Activated T-helper 1 cell treated with Interleukin-2 at 50 U/mL for 16 hours (primary cell): Measurements from ENCODE around the gene MMP21.
A peak's percentile ranks its signal among the peaks of the same experiment; 100 is the strongest.

Experiments used
- DNase-seq: peaks from one replicate; pipeline ENCODE4 v3.0.0-alpha.2; 2020; ENCODE audit warnings: low read depth

Gene MMP21, protein sequence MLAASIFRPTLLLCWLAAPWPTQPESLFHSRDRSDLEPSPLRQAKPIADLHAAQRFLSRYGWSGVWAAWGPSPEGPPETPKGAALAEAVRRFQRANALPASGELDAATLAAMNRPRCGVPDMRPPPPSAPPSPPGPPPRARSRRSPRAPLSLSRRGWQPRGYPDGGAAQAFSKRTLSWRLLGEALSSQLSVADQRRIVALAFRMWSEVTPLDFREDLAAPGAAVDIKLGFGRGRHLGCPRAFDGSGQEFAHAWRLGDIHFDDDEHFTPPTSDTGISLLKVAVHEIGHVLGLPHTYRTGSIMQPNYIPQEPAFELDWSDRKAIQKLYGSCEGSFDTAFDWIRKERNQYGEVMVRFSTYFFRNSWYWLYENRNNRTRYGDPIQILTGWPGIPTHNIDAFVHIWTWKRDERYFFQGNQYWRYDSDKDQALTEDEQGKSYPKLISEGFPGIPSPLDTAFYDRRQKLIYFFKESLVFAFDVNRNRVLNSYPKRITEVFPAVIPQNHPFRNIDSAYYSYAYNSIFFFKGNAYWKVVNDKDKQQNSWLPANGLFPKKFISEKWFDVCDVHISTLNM

DNA sequence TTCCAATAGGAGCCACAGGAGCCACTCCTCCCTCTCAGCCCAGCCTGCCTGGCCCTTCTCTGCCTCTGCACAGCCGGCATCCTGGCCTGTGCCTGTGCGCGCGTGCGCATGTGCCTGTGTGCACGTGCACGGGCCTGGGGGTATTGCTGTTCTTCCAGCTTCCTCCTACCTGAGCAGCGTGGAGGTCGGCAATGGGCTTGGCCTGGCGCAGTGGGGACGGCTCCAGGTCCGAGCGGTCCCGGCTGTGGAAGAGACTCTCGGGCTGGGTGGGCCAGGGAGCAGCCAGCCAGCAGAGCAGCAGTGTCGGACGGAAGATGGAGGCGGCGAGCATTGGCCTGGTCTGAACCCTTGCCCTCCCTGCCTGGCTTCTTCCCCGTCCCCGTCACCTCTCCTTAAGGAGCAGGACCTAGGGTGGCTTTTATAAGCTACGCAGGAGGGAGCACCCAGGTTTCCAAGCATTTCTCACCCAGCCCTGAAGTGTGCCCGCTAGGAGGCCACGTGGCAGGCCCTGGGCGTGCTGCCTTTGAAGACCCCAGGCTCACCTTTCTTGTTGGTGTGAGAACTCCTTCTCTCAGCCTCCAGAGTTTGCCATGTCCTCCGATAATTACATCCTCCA is at the start of gene MMP21:
MMP21 (minus strand) TSS at position 331 of the 616 bp plus-strand sequence; CDS start at position 331, 0 bp downstream.
- DNase-seq: no peak

DNA sequence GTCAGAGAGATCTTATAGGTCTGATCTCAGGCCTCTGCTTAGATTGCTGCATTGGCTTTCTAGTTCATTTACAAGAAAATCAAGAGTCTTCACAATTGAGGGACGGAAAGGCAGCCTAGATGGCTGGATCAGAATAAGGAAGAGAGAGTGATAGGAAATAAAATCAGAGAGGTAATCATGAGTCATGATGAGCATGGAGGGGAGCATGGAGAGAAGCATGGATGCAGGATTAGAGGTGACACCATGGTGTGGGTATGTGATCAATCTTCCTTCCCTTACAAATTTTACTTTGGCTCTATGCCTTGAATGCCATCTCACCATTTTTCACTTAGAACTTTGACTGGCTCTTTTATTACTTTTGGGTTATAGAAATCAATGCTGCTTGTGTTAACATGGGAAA is 49.1 kb upstream of the MMP21 start:
- no peak for DNase-seq

DNA sequence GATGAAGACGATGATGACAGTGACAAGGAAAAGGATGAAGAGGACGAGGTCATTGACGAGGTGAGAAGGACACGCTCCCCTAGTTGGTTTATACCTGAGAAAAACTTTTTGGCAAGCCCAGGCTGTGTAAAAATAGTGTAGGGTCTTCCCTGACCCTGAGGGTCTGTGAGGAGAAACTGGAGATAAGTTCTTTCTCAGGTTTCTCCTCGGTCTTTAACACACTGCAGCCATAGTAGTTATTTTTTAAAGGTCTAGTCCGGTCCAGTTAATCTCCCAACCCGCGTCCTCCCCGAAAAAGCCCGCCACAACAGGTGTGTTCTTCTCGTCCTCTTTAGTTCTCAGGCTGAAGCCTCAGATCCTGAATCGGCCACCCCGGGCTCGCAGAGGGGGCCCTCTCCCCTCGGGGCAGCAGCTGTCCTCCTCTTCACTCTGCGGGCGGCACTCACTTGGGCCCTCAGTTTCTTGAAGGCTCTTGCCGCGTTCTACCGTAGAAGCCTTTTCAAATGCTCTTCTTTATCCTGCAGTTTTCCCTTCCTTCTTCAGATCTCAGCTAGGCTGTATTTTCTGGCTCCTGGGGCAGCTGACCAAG is 48.1 kb upstream of the MMP21 start:
- DNase-seq: no peak

DNA sequence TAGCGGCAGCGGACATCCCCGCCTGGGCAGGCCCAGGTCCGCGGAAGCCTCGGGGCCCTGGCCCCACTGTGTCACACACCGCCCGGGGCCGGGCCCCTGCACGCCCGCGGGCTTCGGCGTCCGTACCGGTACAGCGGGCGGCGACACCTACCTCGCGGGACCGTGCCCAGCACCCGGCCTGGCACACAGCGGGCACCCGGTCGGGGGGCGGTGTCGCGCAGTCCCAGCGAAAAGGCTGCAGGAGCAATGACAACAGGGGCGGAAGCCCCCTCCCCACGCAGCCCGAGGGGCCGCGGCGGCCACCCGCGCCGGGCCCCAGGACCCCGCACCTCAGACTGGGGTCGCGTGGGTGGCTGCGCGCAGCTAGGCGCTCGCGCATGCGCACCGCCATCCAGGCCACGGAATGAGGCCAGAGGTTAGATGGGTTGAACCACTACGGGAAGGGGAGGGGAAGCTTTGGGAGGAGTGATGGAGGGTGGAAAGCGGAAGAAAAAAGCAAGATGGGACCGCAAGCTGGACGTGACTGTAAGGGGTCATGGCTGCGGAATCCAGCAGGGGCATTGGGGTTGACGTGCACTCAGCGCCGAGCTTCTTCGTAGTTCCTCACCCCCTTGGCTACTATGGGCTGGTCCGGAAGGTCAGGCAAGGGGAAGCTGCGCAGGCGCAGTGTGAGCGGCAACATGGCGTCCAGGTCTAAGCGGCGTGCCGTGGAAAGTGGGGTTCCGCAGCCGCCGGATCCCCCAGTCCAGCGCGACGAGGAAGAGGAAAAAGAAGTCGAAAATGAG is 47.4 kb upstream of the MMP21 start, which contains the start of the genes BCCIP and UROS:
BCCIP (plus strand) TSS at position 669 of the 785 bp plus-strand sequence; CDS start at position 681, 12 bp downstream.
UROS (minus strand) TSS at position 381 of the 785 bp plus-strand sequence. CDS start 6,759 bp downstream, outside the sequence.
- peak; percentile 82 for DNase-seq

DNA sequence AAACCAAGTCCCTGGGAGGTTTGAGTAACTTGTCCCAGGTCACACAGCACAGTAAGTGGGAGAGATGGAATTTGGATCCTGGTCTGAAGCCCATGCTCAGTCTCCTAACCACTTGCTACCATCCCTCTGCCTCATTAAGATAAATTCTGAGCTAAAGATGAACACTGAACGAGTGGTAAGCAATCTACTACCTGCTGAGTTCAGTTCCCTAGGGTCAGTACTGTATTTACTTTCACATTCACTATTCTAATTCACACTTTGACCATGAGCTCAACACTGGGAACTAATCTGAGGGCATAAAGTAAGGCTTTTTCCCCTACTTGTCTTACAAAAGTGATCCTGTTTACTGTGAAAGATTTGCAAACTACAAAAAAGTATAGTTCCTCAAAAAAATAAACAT is 45.1 kb upstream of the MMP21 start:
- no peak for DNase-seq

DNA sequence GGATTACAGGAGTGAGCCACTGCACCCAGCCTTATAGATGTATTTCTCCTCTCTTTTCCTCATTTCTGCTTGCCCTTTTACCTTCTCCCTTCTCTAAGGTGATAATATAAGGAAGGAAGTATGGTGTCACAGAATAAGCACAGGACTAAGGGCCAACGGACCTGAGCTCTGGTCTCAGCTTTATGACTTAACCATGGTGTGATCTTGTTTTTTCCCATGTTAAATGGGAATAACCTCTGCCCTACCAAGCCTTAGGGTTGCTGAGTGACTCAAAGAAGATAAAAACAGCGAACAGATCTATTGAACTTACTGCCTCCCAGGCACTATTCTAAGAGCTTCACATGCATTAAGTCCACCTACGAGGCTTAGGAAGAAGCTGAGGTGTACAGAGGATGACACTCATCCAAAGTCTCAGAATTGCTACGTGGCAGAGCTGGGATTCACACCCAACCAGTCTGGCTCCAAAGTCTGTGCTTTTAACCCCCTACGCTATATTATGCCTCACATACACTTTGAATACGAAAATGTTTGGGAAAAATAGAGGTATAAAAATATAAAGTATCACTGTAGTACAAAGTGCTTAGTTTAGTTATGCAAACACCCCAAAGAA is 41.8 kb upstream of the MMP21 start:
- DNase-seq: no peak

DNA sequence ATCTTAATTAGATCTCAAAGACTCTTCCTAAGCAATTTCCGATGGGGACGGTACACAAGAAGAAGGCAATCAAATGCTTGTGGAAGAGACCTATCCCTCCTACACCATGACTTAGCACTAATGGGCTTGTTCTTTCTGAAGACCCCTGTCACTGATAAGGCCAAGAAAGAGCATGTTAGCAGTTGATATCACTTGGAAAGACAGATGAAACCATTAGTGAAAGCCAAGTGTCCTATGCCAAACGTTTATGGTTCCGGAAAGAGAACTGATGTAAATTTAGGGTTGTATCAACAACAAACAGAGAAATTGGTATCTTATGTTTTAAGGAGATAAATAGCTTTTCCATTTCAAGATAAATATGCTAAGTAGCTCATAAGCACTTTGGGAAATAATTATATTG is 40.9 kb upstream of the MMP21 start:
- no peak for DNase-seq

DNA sequence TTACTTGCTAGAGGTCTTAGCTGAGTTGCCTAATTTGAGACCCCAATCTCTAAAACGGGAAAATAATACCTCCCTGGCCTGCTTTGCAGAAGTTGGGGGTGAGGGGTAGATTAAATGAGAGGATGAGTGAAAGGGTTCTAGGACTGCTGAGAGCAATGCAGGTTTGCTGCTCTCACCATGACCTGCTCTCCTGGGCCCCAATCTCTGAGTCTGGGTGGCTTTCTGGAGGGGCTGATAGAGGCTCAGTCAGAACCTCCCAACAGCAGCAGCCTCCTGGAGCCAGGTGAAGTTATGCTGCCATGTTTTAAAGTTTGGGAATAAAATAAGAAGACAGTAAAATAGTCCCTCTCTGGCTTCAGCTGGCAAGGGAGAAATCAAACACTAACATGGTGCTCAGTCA is 40.1 kb upstream of the MMP21 start:
- no peak for DNase-seq

DNA sequence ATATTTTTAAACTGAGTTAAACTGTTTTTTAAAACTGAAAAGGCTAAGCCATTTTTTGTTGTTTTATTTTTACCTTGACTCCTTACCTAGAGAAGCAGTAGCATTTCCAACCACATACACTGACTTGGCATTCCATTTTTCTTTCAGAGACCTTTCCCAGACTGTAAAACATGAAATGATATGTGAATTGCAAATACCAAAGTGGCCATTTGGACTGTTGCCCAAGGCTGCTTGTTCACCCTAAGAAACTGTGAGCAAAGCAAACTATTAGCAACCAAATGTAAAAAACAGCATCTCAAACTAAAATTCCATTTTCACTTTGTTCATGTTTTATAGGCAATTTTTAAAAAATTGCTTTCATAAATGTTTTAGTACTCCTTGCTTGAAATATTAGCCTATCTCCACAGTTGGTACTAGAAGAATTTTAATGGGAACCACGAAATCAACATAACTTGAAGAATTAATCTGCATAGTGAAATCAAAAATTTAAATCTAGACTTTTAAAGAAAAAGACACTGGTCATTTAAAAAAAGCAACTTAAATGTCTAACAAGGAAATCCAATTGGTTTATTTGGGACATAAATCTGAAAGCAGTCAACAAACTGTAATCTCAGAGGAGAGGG is 36.6 kb upstream of the MMP21 start:
- DNase-seq: no peak

DNA sequence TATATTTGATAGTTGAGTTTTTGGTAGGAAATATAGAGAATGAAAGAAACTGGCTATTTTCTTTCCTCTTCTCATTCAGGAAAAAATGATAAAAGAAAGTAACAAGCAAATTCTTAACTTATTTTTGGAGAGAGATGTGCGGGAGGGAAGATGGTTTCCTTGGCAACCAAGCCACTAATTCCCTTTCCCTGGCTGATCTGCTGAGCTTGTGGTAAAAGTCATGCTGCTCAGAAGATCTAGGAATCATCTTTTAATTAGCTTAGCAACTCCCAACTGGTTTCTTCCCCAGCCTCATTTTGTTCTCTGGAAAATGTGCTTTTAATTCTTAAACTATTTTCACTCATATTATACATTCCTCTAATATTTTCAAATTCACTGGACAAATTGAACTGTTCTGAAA is 35.6 kb upstream of the MMP21 start:
- no peak for DNase-seq

DNA sequence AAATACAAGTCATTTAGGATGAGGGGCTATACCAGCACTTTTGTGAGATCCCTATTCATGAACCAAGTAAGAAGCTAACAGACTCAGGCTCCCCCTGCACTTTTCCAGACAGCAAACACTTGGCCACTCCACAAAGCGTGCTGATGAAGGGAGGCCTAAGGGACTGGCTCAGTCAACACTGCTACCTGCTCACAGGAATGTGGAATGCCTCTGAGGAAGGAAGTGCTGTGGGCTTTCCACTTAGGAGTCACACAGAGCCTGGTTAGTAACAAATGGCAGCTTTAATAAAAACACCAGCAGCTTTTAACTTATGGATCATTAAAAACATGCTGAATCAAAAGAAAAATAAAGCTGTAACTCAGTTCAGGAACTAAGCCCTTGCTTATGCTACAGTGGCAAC is 32.4 kb upstream of the MMP21 start:
- DNase-seq: no peak

DNA sequence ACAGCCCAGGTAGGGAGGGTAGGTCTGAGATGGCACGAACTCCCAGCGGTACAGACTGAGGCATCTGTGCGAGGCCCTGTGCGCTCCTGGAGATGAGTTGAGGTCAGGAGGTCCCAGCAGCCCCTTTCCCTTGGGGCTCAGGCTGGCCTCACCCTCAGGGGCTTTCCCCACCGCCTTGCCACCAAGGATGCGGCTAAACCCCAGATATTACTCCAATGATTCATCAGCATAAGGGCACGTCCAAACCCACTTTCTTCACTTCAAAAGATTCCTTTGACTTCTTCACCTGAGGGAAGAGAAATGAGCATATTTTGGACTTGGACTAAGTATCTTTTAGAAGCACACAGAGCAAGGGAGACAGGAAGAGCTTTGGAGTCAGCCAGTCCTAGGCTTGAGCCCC is 27.1 kb upstream of the MMP21 start:
- DNase-seq: no peak

DNA sequence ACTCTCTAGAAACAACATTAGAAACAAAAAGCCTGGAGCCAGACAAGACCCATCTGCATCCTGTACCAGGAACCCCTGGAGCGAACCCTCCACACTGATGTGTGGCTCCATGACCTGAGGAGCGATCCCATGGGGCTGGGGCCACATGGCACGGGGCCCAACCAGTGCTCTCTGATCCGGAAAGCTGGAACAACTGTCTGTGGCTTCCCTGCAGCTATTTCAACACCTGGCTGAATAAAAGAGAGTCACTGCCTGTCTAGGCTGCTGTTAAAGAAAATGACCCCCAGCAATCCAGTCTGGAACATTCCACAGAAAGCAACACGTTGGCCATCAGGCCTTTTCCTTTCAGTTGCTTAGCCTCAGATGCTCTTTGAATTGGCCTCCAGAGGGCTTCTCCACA is 26.5 kb upstream of the MMP21 start:
- no peak for DNase-seq

DNA sequence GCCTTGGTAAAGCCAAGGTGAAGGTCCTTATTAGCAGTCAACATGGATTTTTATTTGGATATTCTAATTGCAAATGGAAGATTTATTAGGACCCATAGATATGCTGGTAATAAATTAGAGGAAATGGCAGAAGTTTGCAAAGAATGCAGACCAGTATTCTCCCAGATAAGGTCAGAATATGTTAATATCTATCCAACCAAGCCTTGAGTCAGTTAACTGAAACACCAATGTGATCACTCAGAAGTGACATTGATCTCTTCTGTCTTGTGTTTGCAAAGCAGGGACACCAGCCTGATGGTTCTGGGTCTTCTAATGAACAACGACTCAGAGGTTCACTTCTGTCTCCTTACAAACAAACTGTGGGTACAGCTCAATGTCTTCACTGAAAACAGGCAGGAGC is 26.0 kb upstream of the MMP21 start:
- no peak for DNase-seq

DNA sequence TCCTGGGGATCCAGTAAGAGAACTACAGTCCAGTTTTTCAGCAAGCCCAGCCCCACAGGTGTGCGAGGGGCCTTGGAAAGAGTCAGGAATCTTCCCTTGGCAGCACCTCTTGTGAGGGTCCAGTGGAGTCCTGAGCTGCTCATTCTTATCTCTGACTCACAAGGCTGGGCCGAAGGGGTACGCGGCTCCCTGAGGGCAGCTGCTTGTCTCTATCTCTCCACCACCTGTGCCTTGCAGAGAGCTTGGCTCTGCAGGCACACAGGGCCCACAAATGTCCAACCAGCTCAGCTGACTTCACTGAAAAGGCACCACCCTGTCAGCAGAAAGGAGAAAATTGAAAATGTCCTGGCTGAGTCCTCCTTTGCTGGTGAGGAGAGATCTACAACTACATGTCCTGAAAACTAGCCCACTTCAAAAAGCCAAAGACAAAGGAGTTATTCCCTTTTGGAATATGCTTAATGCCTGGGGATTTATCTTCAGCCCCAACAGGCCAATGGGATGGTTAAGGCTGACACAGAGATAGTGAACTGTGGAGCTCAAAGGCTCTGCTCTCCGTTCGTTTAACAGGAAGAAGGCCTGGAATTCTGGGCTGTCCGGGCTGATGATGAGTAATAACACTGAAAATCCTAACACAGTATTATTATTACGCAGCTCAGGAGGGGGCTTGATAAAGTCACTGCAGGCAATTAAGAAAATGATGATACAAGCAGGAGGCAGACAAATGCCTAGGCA is 24.0 kb upstream of the MMP21 start:
- no peak for DNase-seq

DNA sequence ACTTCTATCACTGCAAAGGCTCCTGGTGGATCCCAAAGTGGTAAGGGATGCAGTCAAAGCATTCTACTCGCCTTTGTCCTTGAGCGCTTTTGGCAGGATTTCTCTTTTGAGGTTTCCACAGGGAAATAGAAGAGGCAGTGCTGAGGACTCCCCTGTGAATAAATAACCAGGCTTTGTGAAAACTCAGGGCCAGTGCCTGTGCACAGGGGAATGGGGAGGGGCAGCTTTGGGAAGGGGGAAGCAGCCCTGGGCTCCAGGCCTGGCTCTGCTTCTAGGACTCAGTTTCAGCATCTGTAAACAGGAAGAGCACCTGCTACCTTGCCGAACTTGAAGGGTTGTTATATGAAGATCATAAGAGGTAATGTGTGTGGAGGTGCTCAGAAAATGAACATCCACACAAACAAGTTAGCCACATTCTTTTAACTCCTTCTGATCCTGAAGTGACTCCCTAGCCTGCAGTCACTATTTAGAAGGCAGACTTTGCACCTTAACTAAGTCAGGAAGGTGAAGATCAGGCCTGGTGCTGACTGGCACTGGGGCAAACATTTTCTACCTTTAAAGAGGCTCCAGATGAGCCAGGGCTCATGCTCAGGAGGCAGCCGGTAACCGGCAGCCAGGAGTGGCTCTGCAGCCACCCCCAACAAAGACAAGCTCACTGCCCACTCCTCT is 22.5 kb upstream of the MMP21 start:
- DNase-seq: no peak

DNA sequence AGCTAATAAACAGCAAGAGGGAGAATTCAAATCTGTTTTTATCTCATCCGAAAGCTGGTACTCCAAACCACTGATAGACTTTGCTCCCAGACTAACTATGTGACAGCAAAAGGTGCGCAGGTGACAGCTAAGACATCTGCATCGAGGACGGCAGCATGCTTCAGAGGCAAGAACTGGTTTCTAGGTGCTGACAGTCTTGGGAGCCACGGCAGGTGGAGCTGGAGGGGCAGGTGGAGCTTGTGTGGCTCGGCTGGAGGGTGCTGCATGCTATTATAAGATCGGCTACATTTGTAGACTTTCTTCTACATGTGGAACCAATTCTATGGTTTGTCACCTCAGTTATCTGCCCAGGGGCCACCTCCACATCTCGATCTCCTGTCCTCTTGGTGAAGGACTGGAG is 21.8 kb upstream of the MMP21 start:
- no peak for DNase-seq

DNA sequence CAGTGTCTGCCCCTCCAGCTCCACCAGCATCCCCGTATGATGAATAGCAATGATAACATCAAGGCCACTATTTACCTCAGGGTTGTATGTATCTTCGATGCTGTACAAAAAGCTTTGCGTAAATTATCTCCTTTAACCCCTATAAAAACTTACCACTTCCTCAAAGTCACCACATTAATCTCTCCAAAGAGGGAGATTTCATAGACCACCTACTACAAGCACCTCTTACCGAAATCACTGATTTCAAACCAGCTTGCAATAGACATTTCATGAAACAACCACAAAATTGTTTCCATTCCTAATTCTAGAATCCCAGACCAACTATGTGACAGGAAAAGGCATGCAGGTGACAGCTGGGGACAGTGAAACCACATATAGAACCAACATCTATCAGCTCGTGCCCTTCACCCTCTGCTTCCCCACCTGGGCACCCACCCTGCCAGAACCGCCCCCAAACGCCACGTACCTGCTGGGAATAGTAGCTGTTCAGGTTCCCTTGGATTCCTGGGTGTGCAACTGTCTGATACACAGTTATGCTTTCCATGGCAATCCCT is 20.1 kb upstream of the MMP21 start:
- DNase-seq: no peak

DNA sequence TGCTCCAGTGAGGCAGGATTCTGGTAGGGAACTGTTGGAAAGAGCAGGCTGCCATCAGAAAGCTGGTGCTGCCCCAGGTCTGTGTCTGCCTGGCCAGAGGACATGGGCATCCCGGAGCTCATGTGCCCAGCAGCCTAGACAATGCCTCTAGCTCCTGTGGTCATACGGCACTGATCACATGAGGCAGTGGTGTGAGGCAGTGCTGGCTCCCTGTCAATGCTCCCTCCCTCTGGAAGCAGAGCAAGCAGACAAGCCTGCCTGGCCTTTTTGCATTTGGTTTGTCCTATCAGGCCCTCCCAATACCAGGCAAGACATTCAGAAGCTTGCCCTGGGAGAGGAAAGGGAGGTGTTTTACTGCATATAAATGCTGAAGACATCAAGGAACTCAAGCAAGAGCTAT is 19.5 kb upstream of the MMP21 start:
- DNase-seq: no peak
